Right lobe of liver (tissue), 6 donors: ENCODE data around the gene VSIG2. TPM values are rescaled to one million over a fixed set of nuclear protein-coding genes. Genes with fewer than 3 reads are reported as not detected.

ENCODE experiments used
- ATAC-seq, 4 donors: fragments of 200-7000 bp; cut with Tn5 transposase; one replicate each; pipeline ENCODE4 v1.9.1; 2020; ENCODE audit warnings: mild to moderate bottlenecking in 4 of 4, moderate library complexity in 4 of 4
- DNase-seq, 3 donors: peaks; one replicate each; pipeline ENCODE4 v3.0.0-alpha.2; 2020
- H3K27ac ChIP-seq, 3 donors: fragments of 200-600 bp; one replicate each; pipeline ENCODE4 v1.8.0; 2022
- H3K27me3 ChIP-seq, 2 donors: fragments of 200-600 bp; one replicate each; pipeline ENCODE4 v1.8.0; 2022
- H3K36me3 ChIP-seq, 4 donors: fragments of 200-600 bp; sonication (generic) in 1 of 4; one replicate each; pipeline versions ENCODE4 v1.5.1 to v1.8.0; 2017 to 2022; ENCODE audit warnings: control low read depth in 1 of 4
- H3K4me1 ChIP-seq, 4 donors: fragments of 200-600 bp; sonication (generic) in 1 of 4; one replicate each; pipeline versions ENCODE4 v1.5.1 to v1.8.0; 2017 to 2022; ENCODE audit warnings: control low read depth in 1 of 4
- H3K4me3 ChIP-seq, 3 donors: fragments of 200-600 bp; one replicate each; pipeline ENCODE4 v1.8.0; 2022
- H3K9me3 ChIP-seq, 4 donors: fragments of 200-600 bp; sonication (generic) in 1 of 4; one replicate each; pipeline versions ENCODE4 v1.5.1 to v1.8.0; 2017 to 2022; ENCODE audit warnings: control low read depth in 1 of 4
- CTCF ChIP-seq, 4 donors: fragments of 200-600 bp in 3 of 4; fragments of 450-650 bp in 1 of 4; IDR thresholded peaks; one replicate each; pipeline versions ENCODE4 v1.5.1 to v1.8.0; 2016 to 2022; ENCODE audit warnings: antibody characterized with exemption in 4 of 4, mild to moderate bottlenecking in 2 of 4
- POLR2A ChIP-seq: fragments of 450-650 bp; IDR thresholded peaks from one replicate; pipeline ENCODE4 v1.6.1; 2017; ENCODE audit warnings: antibody characterized with exemption, mild to moderate bottlenecking
- WGBS: methylation state at CpG from one replicate; pipeline ENCODE4 v1.1.6; 2018; ENCODE audit warnings: low coverage, low lambda C conversion rate; ENCODE audit not compliant: insufficient coverage; ENCODE audit errors: missing lambda C conversion rate; 5-methylcytosine and 5-hydroxymethylcytosine counted together
- intact Hi-C, 2 donors: fragments of 100-400 bp; cut with DNase I; formaldehyde crosslinking; loops; one replicate each; pipeline versions ENCODE4 v1.11.2 to v1.14.1; 2022
- total RNA-seq, 6 experiments: library from RNA; depleted of rRNA in 2 of 6; stranded (reverse); fragments of >200 nt in 2 of 6; fragmentation: NEBNext Ultra II Directional in 3 of 6; extraction: Animal tissue kit (Norgen Biotek cat#: 25700) in 3 of 6; gene quantifications; one replicate each; pipeline versions ENCODE4 v1.1.0 to v1.2.4, GENCODE V29; 2016 to 2023
- donor health status: DM: no; HTN: yes; CAD: no.
- donor health status: DM: no; HTN: no; CAD: no.
- donor health status: DM: no; HTN: no; CAD: no.
- donor health status: DM: no; HTN: yes; CAD: no.
- donor health status: DM: no; HTN: yes; CAD: no.

VSIG2 gene
- total RNA-seq, 6 experiments from 2014 or later = 0.68 to 1.4 (median 0.83) TPM; not detected in 1

- ATAC-seq (no peak), DNase-seq (no peak)
- H3K27ac ChIP-seq = peak overlapping the region in 2 of 3 donors; percentile 87 to 90
- H3K9me3 ChIP-seq = no peaks in the 10 kb centered on the region
- intact Hi-C loops = no loop called here
- no peak for TF ChIP-seq CTCF (IDR thresholded peaks at IDR 0.05)
- TF ChIP-seq POLR2A = no peak
- no peaks in the 10 kb centered on the region for H3K36me3 ChIP-seq
- 11% methylated on average over 3 of the region's 8 CpGs for WGBS
- no peaks in the 10 kb centered on the region for H3K27me3 ChIP-seq
- peak overlapping the region; percentile 61 to 93 (median 83) for H3K4me3 ChIP-seq
- H3K4me1 ChIP-seq = peaks cover 0 to 9% (median 2%) of the 10 kb centered on the region in 4 donors
Observed at GRCh38 chr11:124798991-124799347, 46.9 kb upstream of the VSIG2 start.

- Histone ChIP-seq H3K4me1 (peaks cover 0 to 9% (median 2%) of the 10 kb centered on the region in 4 donors), H3K9me3 (no peaks in the 10 kb centered on the region), H3K27me3 (no peaks in the 10 kb centered on the region), H3K36me3 (no peaks in the 10 kb centered on the region), H3K27ac (no peak overlapping the region), H3K4me3 (no peak overlapping the region)
- intact Hi-C loops = no loop called here
- WGBS = 91% methylated on average over 3 of the region's 3 CpGs
- ATAC-seq (no peak), DNase-seq (no peak)
- TF ChIP-seq CTCF (IDR thresholded peaks at IDR 0.05) (no peak), POLR2A (no peak)
Observed at GRCh38 chr11:124796312-124796711, 44.3 kb upstream of the VSIG2 start.

GRCh38 chr11:124793466-124794278 lies 41.6 kb upstream of the VSIG2 start:
- intact Hi-C loops = no loop called here
- 63% methylated on average over 2 of the region's 2 CpGs for WGBS
- Histone ChIP-seq H3K4me3 (no peak overlapping the region), H3K27ac (no peak overlapping the region), H3K9me3 (no peaks in the 10 kb centered on the region), H3K27me3 (no peaks in the 10 kb centered on the region), H3K4me1 (peaks cover 0 to 5% (median 0%) of the 10 kb centered on the region in 4 donors), H3K36me3 (no peaks in the 10 kb centered on the region)
- TF ChIP-seq POLR2A (no peak), CTCF (IDR thresholded peaks at IDR 0.05) (peak; percentile 51 to 75 (median 70))
- DNase-seq (no peak), ATAC-seq (peak; percentile 52 to 75 (median 65))

GRCh38 chr11:124791626-124792341 lies 39.7 kb upstream of the VSIG2 start:
- 77% methylated on average over 4 of the region's 4 CpGs for WGBS
- no peak for ATAC-seq

More at GRCh38 chr11:124791626-124792341, 39.7 kb upstream of the VSIG2 start:
- TF ChIP-seq POLR2A (no peak), CTCF (IDR thresholded peaks at IDR 0.05) (no peak)
- Histone ChIP-seq H3K36me3 (no peaks in the 10 kb centered on the region), H3K9me3 (no peaks in the 10 kb centered on the region), H3K4me3 (no peak overlapping the region), H3K27me3 (no peaks in the 10 kb centered on the region), H3K4me1 (no peaks in the 10 kb centered on the region), H3K27ac (no peak overlapping the region)
- intact Hi-C loops = no loop called here
- no peak for DNase-seq
